ENCODE results near the gene PLCH2.

GRCh38 chr1:2477791-2478499 is 1.9 kb downstream of the PLCH2 start:
- TF ChIP-seq CTCF (conservative IDR thresholded peaks at IDR 0.05 in 1 of 2, IDR thresholded peaks at IDR 0.05 in 1 of 2; ENCODE audit: extremely low read depth in 1 of 2, insufficient read depth in 1 of 2, low read depth in 1 of 2, low read length in 2 of 2) (no peak), EZH2 (IDR thresholded peaks at IDR 0.05; ENCODE audit: borderline replicate concordance, low read length) (no peak)
